Ovary (tissue), 10 donors: Measurements from ENCODE around the gene DNAH11. TPM values are rescaled to one million over a fixed set of nuclear protein-coding genes. Genes with fewer than 3 reads are reported as not detected.

Source experiments
- DNase-seq, 5 donors: peaks; one replicate each; pipeline ENCODE4 v3.0.0-alpha.2; 2019 to 2020
- H3K27ac ChIP-seq, 2 donors: fragments of 200-600 bp; one replicate each; pipeline versions ENCODE4 v1.5.1 to v1.8.0; 2019 to 2022
- H3K27me3 ChIP-seq: fragments of 200-600 bp; one replicate; pipeline ENCODE4 v1.8.0; 2022
- H3K36me3 ChIP-seq: fragments of 200-600 bp; sonication (generic); one replicate; pipeline ENCODE4 v1.5.1; 2019
- H3K4me1 ChIP-seq: one replicate; pipeline ENCODE4 v1.8.1; 2013; ENCODE audit warnings: mild to moderate bottlenecking, moderate library complexity; ENCODE audit not compliant: insufficient read depth
- H3K4me3 ChIP-seq: fragments of 200-600 bp; sonication (generic); one replicate; pipeline ENCODE4 v1.5.1; 2017
- H3K9me3 ChIP-seq, 2 donors: fragments of 200-600 bp in 1 of 2; sonication (generic) in 1 of 2; one replicate each; pipeline versions ENCODE4 v1.5.1 to v1.8.1; 2013 to 2019; ENCODE audit warnings: mild to moderate bottlenecking in 1 of 2, moderate library complexity in 1 of 2
- CTCF ChIP-seq, 3 donors: fragments of 450-650 bp in 2 of 3; fragments of 200-600 bp in 1 of 3; IDR thresholded peaks; one replicate each; pipeline versions ENCODE4 v1.5.1 to v1.8.0; 2016 to 2022; ENCODE audit warnings: antibody characterized with exemption in 3 of 3, mild to moderate bottlenecking in 1 of 3
- EP300 ChIP-seq: sonication (generic); formaldehyde crosslinking; IDR thresholded peaks from one replicate; pipeline ENCODE4 v1.6.1; 2017; ENCODE audit warnings: antibody characterized with exemption
- POLR2A ChIP-seq: fragments of 450-650 bp; IDR thresholded peaks from one replicate; pipeline ENCODE4 v1.6.1; 2017; ENCODE audit warnings: antibody characterized with exemption, mild to moderate bottlenecking, moderate library complexity
- WGBS, 3 donors: extraction: QIAGEN DNeasy Blood & Tissue Kit in 1 of 3; methylation state at CpG; one replicate each; pipeline versions ENCODE4 v1.1.5 to v1.1.7; 2013 to 2017; 5-methylcytosine and 5-hydroxymethylcytosine counted together
- intact Hi-C, 4 donors: fragments of 100-400 bp; cut with DNase I; formaldehyde crosslinking; loops; one replicate each; pipeline versions ENCODE4 v1.11.0 to v1.15.1; 2022 to 2023
- long read RNA-seq, 3 donors: library from polyadenylated mRNA in 2 of 3; unstranded in 2 of 3; transcript quantifications; one replicate each; pipeline ENCODE4 v2.0.0 and lab custom pipeline, GENCODE V29; 2021 to 2026
- polyA plus RNA-seq, 2 donors: library from polyadenylated mRNA; stranded (reverse); fragments of 200-250 nt in 1 of 2; fragments of 350-450 nt in 1 of 2; fragmentation: Illumina TruSeq in 1 of 2; extraction: RNeasy Lipid Tissue Mini Kit (QIAGEN cat#74804) in 1 of 2; gene quantifications; one replicate each; pipeline ENCODE4 v1.2.3, GENCODE V29; 2013 to 2014
- total RNA-seq, 7 donors: library from RNA; depleted of rRNA in 2 of 7; stranded (reverse); fragments of >200 nt in 2 of 7; fragmentation: NEBNext Ultra II Directional in 3 of 7; extraction: Animal tissue kit (Norgen Biotek cat#: 25700) in 3 of 7; gene quantifications; one replicate each; pipeline versions ENCODE4 v1.1.0 to v1.2.4, GENCODE V29; 2016 to 2023
- donor health status: DM: no; HTN: no; CAD: no; lungs with moderate emphysema.
- donor health status: DM: no; HTN: no; CAD: no.
- donor health status: Bipolar disorder and iron deficiency.
- donor health status: DM: yes; HTN: yes; CAD: no.
- donor health status: DM: no; HTN: no; CAD: no.
- donor health status: DM: yes; HTN: yes; CAD: no.

Gene DNAH11
- total RNA-seq (10 to 100 TPM in 1 of 7 donors, 1 to 10 TPM in 6; 1.3 to 44.3 (median 3.2) TPM), polyA plus RNA-seq (under 1 TPM; 0.05 to 0.58 TPM)
- long read RNA-seq, donor 1, partial matches to known transcripts: 5 of 8 reads
- long read RNA-seq, donor 1, other reads (novel, unspliced or antisense): 3 of 8 reads
- long read RNA-seq, donor 2: 0 reads
- long read RNA-seq, donor 3, partial matches to known transcripts: 1 of 4 reads
- long read RNA-seq, donor 3, other reads (novel, unspliced or antisense): 3 of 4 reads

GRCh38 chr7:21542891-21543527, at the start of gene DNAH11:
TSS of gene DNAH11 (plus strand) at chr7:21543039. CDS start at chr7:21543246, 207 bp downstream.
- H3K36me3 ChIP-seq: no peaks in the 10 kb centered on the region
- H3K9me3 ChIP-seq: no peaks in the 10 kb centered on the region
- 0 to 1% (median 0%) methylated on average over 44 to 66 of the region's 66 CpGs for WGBS, 3 donors
- TF ChIP-seq CTCF (IDR thresholded peaks at IDR 0.05) (no peak), POLR2A (no peak), EP300 (no peak)
- peaks cover 11% of the 10 kb centered on the region for H3K4me1 ChIP-seq
- H3K4me3 ChIP-seq: peak within 1 kb of the TSS; percentile 17
- intact Hi-C loops: no loop called here
- H3K27me3 ChIP-seq: no peaks in the 10 kb centered on the region
- H3K27ac ChIP-seq: no peak within 1 kb of the TSS
- peak in 3 of 5 donors; percentile 20 to 50 (median 22) for DNase-seq

GRCh38 chr7:21495731-21496130, 47.1 kb upstream of the DNAH11 start:
- H3K4me3 ChIP-seq: no peak overlapping the region
- H3K27me3 ChIP-seq: no peaks in the 10 kb centered on the region
- no peak for TF ChIP-seq POLR2A
- TF ChIP-seq EP300: no peak
- TF ChIP-seq CTCF (IDR thresholded peaks at IDR 0.05): no peak
- H3K36me3 ChIP-seq: no peaks in the 10 kb centered on the region
- H3K27ac ChIP-seq: no peak overlapping the region
- H3K4me1 ChIP-seq: no peaks in the 10 kb centered on the region
- intact Hi-C loops: no loop called here
- no peak for DNase-seq
- peaks cover 0 to 4% of the 10 kb centered on the region in 2 donors for H3K9me3 ChIP-seq

- H3K27ac ChIP-seq: no peak overlapping the region
- no peak overlapping the region for H3K4me3 ChIP-seq
- H3K27me3 ChIP-seq: no peaks in the 10 kb centered on the region
- peaks cover 0 to 4% of the 10 kb centered on the region in 2 donors for H3K9me3 ChIP-seq
- intact Hi-C loops: no loop called here
- no peaks in the 10 kb centered on the region for H3K4me1 ChIP-seq
- DNase-seq: no peak
- no peaks in the 10 kb centered on the region for H3K36me3 ChIP-seq
- TF ChIP-seq CTCF (IDR thresholded peaks at IDR 0.05): no peak
- no peak for TF ChIP-seq EP300
- TF ChIP-seq POLR2A: no peak
Measured at GRCh38 chr7:21497072-21497471, 45.8 kb upstream of the DNAH11 start.

- intact Hi-C loops: loop anchor here in 1 of 4 donors (10.0 kb wide), 1 partner anchor 235 kb away; no protein-coding TSS in a partner anchor
- H3K4me3 ChIP-seq: no peak overlapping the region
- no peaks in the 10 kb centered on the region for H3K27me3 ChIP-seq
- H3K9me3 ChIP-seq: peaks cover 0 to 4% of the 10 kb centered on the region in 2 donors
- no peaks in the 10 kb centered on the region for H3K36me3 ChIP-seq
- no peak for DNase-seq
- no peaks in the 10 kb centered on the region for H3K4me1 ChIP-seq
- 75 to 82% (median 81%) methylated on average over 6 of the region's 6 CpGs for WGBS, 3 donors
- no peak overlapping the region for H3K27ac ChIP-seq
- no peak for TF ChIP-seq EP300
- no peak for TF ChIP-seq POLR2A
- no peak for TF ChIP-seq CTCF (IDR thresholded peaks at IDR 0.05)
Measured at GRCh38 chr7:21500117-21500832, 42.6 kb upstream of the DNAH11 start.
